GM21447 (cell line): ENCODE data around the gene ADAM12.

Source experiments
- ATAC-seq: cut with Tn5 transposase; IDR thresholded peaks from one replicate; pipeline ENCODE4 v1.9.1; 2021; ENCODE audit not compliant: unreplicated experiment

The ADAM12 gene

GRCh38 chr10:126092366-126093215 is 295.7 kb downstream of the ADAM12 start:
- no peak for ATAC-seq

- no peak for ATAC-seq
Measured at GRCh38 chr10:126090911-126091728, 297.2 kb downstream of the ADAM12 start.

GRCh38 chr10:126090443-126090842 is 297.8 kb downstream of the ADAM12 start:
- no peak for ATAC-seq

- no peak for ATAC-seq
Measured at GRCh38 chr10:126087796-126088505, 300.3 kb downstream of the ADAM12 start.

- no peak for ATAC-seq
Measured at GRCh38 chr10:126087153-126087680, 301.1 kb downstream of the ADAM12 start.

- ATAC-seq = no peak
Measured at GRCh38 chr10:126085806-126086205, 302.5 kb downstream of the ADAM12 start.

GRCh38 chr10:126084369-126084768 is 303.9 kb downstream of the ADAM12 start:
- no peak for ATAC-seq

GRCh38 chr10:126083009-126083408 is 305.3 kb downstream of the ADAM12 start:
- no peak for ATAC-seq

- no peak for ATAC-seq
Measured at GRCh38 chr10:126081841-126082466, 306.3 kb downstream of the ADAM12 start.

- no peak for ATAC-seq
Measured at GRCh38 chr10:126080879-126081411, 307.3 kb downstream of the ADAM12 start.

- no peak for ATAC-seq
Measured at GRCh38 chr10:126080291-126080825, 307.9 kb downstream of the ADAM12 start.

- no peak for ATAC-seq
Measured at GRCh38 chr10:126075009-126075408, 313.3 kb downstream of the ADAM12 start.

GRCh38 chr10:126074291-126074690 is 314.0 kb downstream of the ADAM12 start:
- ATAC-seq = no peak

- no peak for ATAC-seq
Measured at GRCh38 chr10:126073606-126074005, 314.7 kb downstream of the ADAM12 start.

- ATAC-seq = no peak
Measured at GRCh38 chr10:126072622-126073021, 315.7 kb downstream of the ADAM12 start.

- ATAC-seq = no peak
Measured at GRCh38 chr10:126070476-126071215, 317.6 kb downstream of the ADAM12 start.

GRCh38 chr10:126068322-126068721 is 320.0 kb downstream of the ADAM12 start:
- no peak for ATAC-seq

- ATAC-seq = no peak
Measured at GRCh38 chr10:126066456-126066855, 321.8 kb downstream of the ADAM12 start.

- no peak for ATAC-seq
Measured at GRCh38 chr10:126065751-126066377, 322.4 kb downstream of the ADAM12 start.
